Vagina (tissue), 2 donors: ENCODE results near the gene NHERF2. TPM values are rescaled to one million over a fixed set of nuclear protein-coding genes. Genes with fewer than 3 reads are reported as not detected.
A peak's percentile ranks its signal among the peaks of the same experiment; 100 is the strongest.

Experiments
- DNase-seq, 2 donors: peaks; one replicate each; pipeline ENCODE4 v3.0.0-alpha.2; 2017; ENCODE audit errors: extremely low spot score in 2 of 2
- H3K27ac ChIP-seq: fragments of 200-600 bp; sonication (generic); one replicate; pipeline ENCODE4 v1.5.1; 2019
- H3K27me3 ChIP-seq: fragments of 200-600 bp; sonication (generic); one replicate; pipeline ENCODE4 v1.5.1; 2019
- H3K36me3 ChIP-seq, 2 donors: fragments of 200-600 bp; sonication (generic); one replicate each; pipeline ENCODE4 v1.5.1; 2017 to 2019
- H3K4me1 ChIP-seq: fragments of 200-600 bp; sonication (generic); one replicate; pipeline ENCODE4 v1.5.1; 2019
- H3K4me3 ChIP-seq, 2 donors: fragments of 200-600 bp; sonication (generic); 1 replicate in 1 of 2; 2 replicates in 1 of 2; pipeline ENCODE4 v1.5.1; 2016 to 2019
- H3K9me3 ChIP-seq: fragments of 200-600 bp; sonication (generic); one replicate; pipeline ENCODE4 v1.5.1; 2019
- CTCF ChIP-seq, 3 experiments: fragments of 450-650 bp in 2 of 3; fragments of 200-600 bp in 1 of 3; sonication (generic) in 1 of 3; IDR thresholded peaks; one replicate each; pipeline ENCODE4 v1.5.1; 2017 to 2019; ENCODE audit warnings: antibody characterized with exemption in 3 of 3, mild to moderate bottlenecking in 2 of 3, moderate library complexity in 2 of 3
- POLR2A ChIP-seq, 2 donors: fragments of 450-650 bp; IDR thresholded peaks; one replicate each; pipeline ENCODE4 v1.6.1; 2017; ENCODE audit warnings: antibody characterized with exemption in 2 of 2, mild to moderate bottlenecking in 2 of 2, moderate library complexity in 2 of 2
- POLR2AphosphoS5 ChIP-seq, 2 donors: sonication (generic); formaldehyde crosslinking; IDR thresholded peaks; one replicate each; pipeline ENCODE4 v1.9.0; 2017; ENCODE audit warnings: antibody characterized with exemption in 2 of 2, mild to moderate bottlenecking in 2 of 2, low read depth in 1 of 2; ENCODE audit not compliant: insufficient read depth in 1 of 2
- intact Hi-C: fragments of 100-400 bp; cut with DNase I; formaldehyde crosslinking; loops from one replicate; pipeline ENCODE4 v1.15.1; 2023
- total RNA-seq: library from RNA; depleted of rRNA; stranded (reverse); fragments of >200 nt; gene quantifications from one replicate; pipeline ENCODE4 v1.2.3, GENCODE V29; 2016

Gene NHERF2
- total RNA-seq, 1 donor from 2014 or later: 44.7 TPM

DNA sequence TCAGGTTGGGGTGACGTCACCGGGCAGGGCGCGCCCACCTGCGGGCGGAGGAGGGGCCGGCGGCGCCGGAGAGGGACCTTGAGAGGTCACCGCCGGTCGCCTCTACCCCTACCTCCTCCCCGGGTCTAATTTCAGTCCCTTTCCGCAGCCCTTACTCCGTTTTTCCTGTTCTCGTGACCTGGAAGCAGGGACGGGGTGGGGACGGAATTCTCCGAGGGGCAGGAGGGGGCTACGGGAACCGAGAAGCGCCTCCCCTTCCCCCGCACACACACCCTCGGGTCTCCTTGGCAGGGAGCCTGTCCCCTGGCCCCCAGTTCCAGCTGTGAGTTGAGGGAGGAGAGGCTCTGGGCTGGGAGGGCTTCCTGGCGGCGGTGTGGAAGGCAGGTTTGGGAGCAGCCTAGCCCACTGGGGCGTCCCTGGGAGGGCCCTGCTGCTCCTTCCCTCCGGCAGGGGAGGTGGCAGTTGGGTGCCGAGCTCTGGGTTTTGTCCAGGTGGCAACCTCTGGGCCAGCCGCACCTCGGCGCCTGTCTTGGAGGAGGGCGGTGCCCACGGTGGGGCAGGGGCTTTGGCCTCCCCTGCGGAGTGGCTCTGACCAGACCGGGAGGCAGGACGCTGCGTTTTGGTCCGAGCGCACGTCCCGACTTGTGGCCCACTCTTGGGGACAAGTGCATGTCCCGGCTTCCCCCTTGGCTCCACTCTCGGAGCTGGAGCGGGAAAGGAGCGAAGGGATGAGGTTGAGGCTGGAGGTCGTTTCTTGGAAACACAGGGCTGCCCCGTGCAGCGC lies 36.2 kb upstream of the NHERF2 start:
- Histone ChIP-seq H3K36me3 (peaks cover 0 to 13% of the 10 kb centered on the region in 2 donors), H3K9me3 (no peaks in the 10 kb centered on the region), H3K4me3 (peak overlapping the region; percentile 20 to 25), H3K4me1 (peaks cover 24% of the 10 kb centered on the region), H3K27ac (no peak overlapping the region), H3K27me3 (peaks cover 9% of the 10 kb centered on the region)
- TF ChIP-seq POLR2AphosphoS5 (IDR thresholded peaks at IDR 0.05; ENCODE audit: insufficient read depth in 1 of 2, low read depth in 1 of 2) (no peak), CTCF (IDR thresholded peaks at IDR 0.05) (no peak), POLR2A (IDR thresholded peaks at IDR 0.05) (no peak)
- no peak for DNase-seq
- intact Hi-C loops: no loop called here

- Histone ChIP-seq H3K36me3 (peaks cover 0 to 7% of the 10 kb centered on the region in 2 donors), H3K4me1 (peaks cover 24% of the 10 kb centered on the region), H3K9me3 (no peaks in the 10 kb centered on the region), H3K4me3 (peak overlapping the region; percentile 29 to 41), H3K27me3 (peaks cover 9% of the 10 kb centered on the region), H3K27ac (no peak overlapping the region)
- DNase-seq: no peak
- intact Hi-C loops: no loop called here
- TF ChIP-seq POLR2A (IDR thresholded peaks at IDR 0.05): no peak
These were observed 35.6 kb upstream of the NHERF2 start for GRCh38 chr16:1991135-1991551.

GRCh38 chr16:1991588-1991947 lies 35.1 kb upstream of the NHERF2 start:
- intact Hi-C loops: no loop called here

DNA sequence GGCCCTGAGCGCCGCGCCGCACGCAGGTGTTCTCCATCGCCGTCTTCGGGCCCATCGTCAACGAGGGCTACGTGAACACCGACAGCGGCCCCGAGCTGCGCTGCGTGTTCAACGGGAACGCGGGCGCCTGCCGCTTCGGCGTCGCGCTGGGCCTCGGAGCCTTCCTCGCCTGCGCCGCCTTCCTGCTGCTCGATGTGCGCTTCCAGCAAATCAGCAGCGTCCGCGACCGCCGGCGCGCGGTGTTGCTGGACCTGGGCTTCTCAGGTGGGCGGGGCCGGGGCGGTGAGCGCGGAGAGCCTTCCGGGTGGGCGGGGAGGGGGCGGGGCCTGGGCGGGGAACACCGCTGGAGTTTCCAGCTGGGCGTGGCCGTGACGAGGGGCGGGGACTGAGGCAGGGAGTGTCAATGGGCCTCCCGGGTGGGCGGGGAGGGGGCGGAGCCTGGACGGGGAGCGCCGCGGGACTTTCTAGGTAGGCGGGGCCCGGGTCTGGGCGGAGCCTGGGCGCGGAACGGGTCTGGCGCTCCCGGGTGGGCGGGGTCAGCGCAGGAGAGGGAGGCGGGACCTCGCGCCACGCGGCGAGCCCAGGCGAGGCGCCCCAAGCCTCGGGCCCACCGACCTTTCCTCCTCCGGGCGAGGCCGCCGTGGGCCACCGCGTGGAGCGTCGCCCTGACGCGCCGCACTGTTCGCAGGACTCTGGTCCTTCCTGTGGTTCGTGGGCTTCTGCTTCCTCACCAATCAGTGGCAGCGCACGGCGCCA lies 34.6 kb upstream of the NHERF2 start:
- DNase-seq: no peak
- Histone ChIP-seq H3K36me3 (no peaks in the 10 kb centered on the region), H3K27me3 (peaks cover 9% of the 10 kb centered on the region), H3K4me3 (peak overlapping the region; percentile 29 to 41), H3K4me1 (peaks cover 24% of the 10 kb centered on the region), H3K27ac (no peak overlapping the region), H3K9me3 (no peaks in the 10 kb centered on the region)
- intact Hi-C loops: no loop called here
- TF ChIP-seq POLR2AphosphoS5 (IDR thresholded peaks at IDR 0.05; ENCODE audit: insufficient read depth in 1 of 2, low read depth in 1 of 2) (peak in 1 of 2 donors; percentile 50), CTCF (IDR thresholded peaks at IDR 0.05) (no peak), POLR2A (IDR thresholded peaks at IDR 0.05) (peak in 1 of 2 donors; percentile 28)

More at GRCh38 chr16:1991588-1991947, 35.1 kb upstream of the NHERF2 start:
- H3K27me3 ChIP-seq: peaks cover 9% of the 10 kb centered on the region
- H3K4me1 ChIP-seq: peaks cover 24% of the 10 kb centered on the region
- peaks cover 0 to 3% of the 10 kb centered on the region in 2 donors for H3K36me3 ChIP-seq
- no peak overlapping the region for H3K27ac ChIP-seq
- H3K4me3 ChIP-seq: peak overlapping the region; percentile 29 to 41
- DNase-seq: no peak
- H3K9me3 ChIP-seq: no peaks in the 10 kb centered on the region
- no peak for TF ChIP-seq CTCF (IDR thresholded peaks at IDR 0.05)
- TF ChIP-seq POLR2AphosphoS5 (IDR thresholded peaks at IDR 0.05; ENCODE audit: insufficient read depth in 1 of 2, low read depth in 1 of 2): no peak
- no peak for TF ChIP-seq POLR2A (IDR thresholded peaks at IDR 0.05)

DNA sequence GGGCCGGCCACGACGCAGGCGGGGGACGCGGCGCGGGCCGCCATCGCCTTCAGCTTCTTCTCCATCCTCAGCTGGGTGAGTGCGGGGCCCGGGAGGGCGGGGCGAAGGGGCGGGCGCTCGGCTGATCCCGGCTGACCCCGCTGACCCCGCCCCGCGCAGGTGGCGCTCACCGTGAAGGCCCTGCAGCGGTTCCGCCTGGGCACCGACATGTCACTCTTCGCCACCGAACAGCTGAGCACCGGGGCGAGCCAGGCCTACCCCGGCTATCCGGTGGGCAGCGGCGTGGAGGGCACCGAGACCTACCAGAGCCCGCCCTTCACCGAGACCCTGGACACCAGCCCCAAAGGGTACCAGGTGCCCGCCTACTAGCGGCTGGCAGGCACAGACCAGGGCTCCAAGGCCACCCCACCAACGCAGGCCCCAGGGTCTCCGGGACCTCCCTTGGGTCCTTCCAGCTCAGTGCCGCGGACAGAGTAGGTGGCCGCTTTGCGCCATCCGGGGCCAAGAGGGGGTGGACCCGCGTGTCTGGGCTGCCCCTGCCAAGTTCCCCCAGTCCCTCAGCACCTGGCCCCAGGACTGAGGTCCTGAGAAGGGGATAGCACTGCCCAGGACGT lies 33.9 kb upstream of the NHERF2 start:
- Histone ChIP-seq H3K4me3 (peak overlapping the region in 1 of 2 donors; percentile 29), H3K27ac (no peak overlapping the region), H3K27me3 (peaks cover 9% of the 10 kb centered on the region), H3K9me3 (no peaks in the 10 kb centered on the region), H3K36me3 (peaks cover 0 to 2% of the 10 kb centered on the region in 2 donors), H3K4me1 (peaks cover 24% of the 10 kb centered on the region)
- intact Hi-C loops: no loop called here
- no peak for TF ChIP-seq POLR2A (IDR thresholded peaks at IDR 0.05)
- no peak for TF ChIP-seq CTCF (IDR thresholded peaks at IDR 0.05)
- no peak for TF ChIP-seq POLR2AphosphoS5 (IDR thresholded peaks at IDR 0.05; ENCODE audit: insufficient read depth in 1 of 2, low read depth in 1 of 2)
- no peak for DNase-seq
